PC-9 (cell line): ENCODE data around the gene NPHP1. TPM values are rescaled to one million over a fixed set of nuclear protein-coding genes. Genes with fewer than 3 reads are reported as not detected.
"Not testable (repeated sequence)": the region's sequence is repeated elsewhere in the genome, so short reads cannot be mapped to it uniquely, and the experiment has no call there.

Experiments used
- BruUV-seq: library from RNA; stranded (reverse); fragments of 400-500 nt; replicated peaks from 2 replicates; lab custom pipeline; 2021; lab: Mats Ljungman, UMichigan
- CTCF ChIA-PET: fragments of 300-600 bp; sonication (Branson Sonifier 250); formaldehyde crosslinking; loops from one replicate; lab custom pipeline; 2022; ENCODE audit warnings: antibody characterized with exemption; lab: Charles Lee
- POLR2A ChIA-PET: fragments of 300-600 bp; sonication (Branson Sonifier 250); formaldehyde crosslinking; loops from one replicate; lab custom pipeline; 2022; ENCODE audit warnings: antibody characterized with exemption; ENCODE audit not compliant: unreplicated experiment; lab: Charles Lee
- DNase-seq, 2 experiments: peaks; one replicate each; pipeline versions ENCODE4 v3.0.0 to v3.0.0-alpha.2; 2015 to 2022; ENCODE audit warnings: mixed read lengths in 1 of 2
- H2AFZ ChIP-seq: fragments of 200-600 bp; sonication (generic); 2 replicates; pipeline ENCODE4 v1.8.1; 2017; ENCODE audit warnings: antibody characterized with exemption
- H3F3A ChIP-seq: fragments of 200-600 bp; sonication (generic); 2 replicates; pipeline ENCODE4 v1.8.1; 2017; ENCODE audit warnings: antibody characterized with exemption, mild to moderate bottlenecking, low read depth; ENCODE audit not compliant: insufficient read depth
- H3K27ac ChIP-seq: fragments of 200-600 bp; sonication (generic); 2 replicates; pipeline ENCODE4 v1.6.1; 2016; ENCODE audit warnings: mixed run types
- H3K27me3 ChIP-seq: fragments of 200-600 bp; sonication (generic); 2 replicates; pipeline ENCODE4 v1.6.1; 2016; ENCODE audit warnings: low read depth, mixed run types; ENCODE audit not compliant: insufficient read depth
- H3K36me3 ChIP-seq: fragments of 200-600 bp; sonication (generic); 2 replicates; pipeline ENCODE4 v1.6.1; 2016; ENCODE audit warnings: low read depth, mixed run types
- H3K4me1 ChIP-seq: fragments of 200-600 bp; sonication (generic); replicated peaks from 2 replicates; pipeline ENCODE4 v1.6.1; 2016; ENCODE audit warnings: mixed run types; ENCODE audit not compliant: insufficient read depth
- H3K4me2 ChIP-seq: fragments of 200-600 bp; sonication (generic); 2 replicates; pipeline ENCODE4 v1.6.1; 2017; ENCODE audit warnings: mixed run types
- H3K4me3 ChIP-seq: fragments of 200-600 bp; sonication (generic); 2 replicates; pipeline ENCODE4 v1.6.1; 2016; ENCODE audit warnings: mixed run types
- H3K79me2 ChIP-seq: fragments of 200-600 bp; sonication (generic); 2 replicates; pipeline ENCODE4 v1.6.1; 2017; ENCODE audit warnings: low read depth, mixed run types
- H3K9me2 ChIP-seq: fragments of 200-600 bp; sonication (generic); 2 replicates; pipeline ENCODE4 v1.8.1; 2017; ENCODE audit warnings: mild to moderate bottlenecking; ENCODE audit not compliant: insufficient read depth
- H3K9me3 ChIP-seq: fragments of 200-600 bp; sonication (generic); 2 replicates; pipeline ENCODE4 v1.8.1; 2016; ENCODE audit warnings: low read depth; ENCODE audit not compliant: insufficient read depth
- H4K20me1 ChIP-seq: fragments of 200-600 bp; sonication (generic); 2 replicates; pipeline ENCODE4 v1.8.1; 2017; ENCODE audit not compliant: insufficient read depth
- intact Hi-C: fragments of 100-400 bp; cut with micrococcal nuclease; formaldehyde crosslinking; loops from one replicate; pipeline ENCODE4 v1.10.0; 2022; ENCODE audit not compliant: unreplicated experiment
- total RNA-seq: library from RNA; stranded (reverse); gene quantifications from 2 replicates; pipeline ENCODE4 v1.2.3, GENCODE V29; 2021

The NPHP1 gene
- total RNA-seq, 1 experiment from 2014 or later = 13.7 TPM

DNA sequence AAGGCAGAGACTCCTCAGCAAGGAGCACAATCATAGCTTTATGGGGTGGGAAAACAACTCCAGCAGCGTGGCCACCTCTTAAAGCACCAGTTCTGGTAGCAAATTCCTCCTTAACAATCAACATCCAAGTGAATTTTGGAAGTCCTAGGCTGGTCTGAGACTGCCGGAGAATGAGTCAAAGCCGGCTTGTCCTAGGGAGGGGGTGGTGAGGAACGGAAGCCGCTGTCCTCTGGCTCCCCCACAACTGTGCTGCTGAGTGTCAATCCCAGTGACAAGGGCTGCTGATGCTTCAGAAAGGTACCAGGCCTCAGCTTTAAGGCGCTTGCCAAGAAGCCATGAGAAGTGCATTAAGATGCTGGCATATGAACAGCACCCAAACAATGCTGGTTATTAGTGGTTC lies 110.9 kb downstream of the NPHP1 start:
- H3K4me2 ChIP-seq, H3K4me3 ChIP-seq, H4K20me1 ChIP-seq, CTCF ChIA-PET, H3K9me3 ChIP-seq, DNase-seq, H3K27me3 ChIP-seq, H3K9me2 ChIP-seq, POLR2A ChIA-PET, H3K36me3 ChIP-seq, intact Hi-C loops, BruUV-seq, H2AFZ ChIP-seq, H3K27ac ChIP-seq: not testable (repeated sequence)
- H3K4me1 ChIP-seq = peaks cover 30% of the 10 kb centered on the region
- H3F3A ChIP-seq = peaks cover 19% of the 10 kb centered on the region
- H3K79me2 ChIP-seq = peaks cover 27% of the 10 kb centered on the region

- intact Hi-C loops, H3K4me2 ChIP-seq, H3F3A ChIP-seq, H3K9me2 ChIP-seq, H2AFZ ChIP-seq, H3K9me3 ChIP-seq, H3K4me3 ChIP-seq, H3K36me3 ChIP-seq, H4K20me1 ChIP-seq, H3K27me3 ChIP-seq, H3K79me2 ChIP-seq, BruUV-seq, H3K4me1 ChIP-seq, DNase-seq, CTCF ChIA-PET, POLR2A ChIA-PET, H3K27ac ChIP-seq: not testable (repeated sequence)
Measured at GRCh38 chr2:110090164-110090563, 114.6 kb downstream of the NPHP1 start.

DNA sequence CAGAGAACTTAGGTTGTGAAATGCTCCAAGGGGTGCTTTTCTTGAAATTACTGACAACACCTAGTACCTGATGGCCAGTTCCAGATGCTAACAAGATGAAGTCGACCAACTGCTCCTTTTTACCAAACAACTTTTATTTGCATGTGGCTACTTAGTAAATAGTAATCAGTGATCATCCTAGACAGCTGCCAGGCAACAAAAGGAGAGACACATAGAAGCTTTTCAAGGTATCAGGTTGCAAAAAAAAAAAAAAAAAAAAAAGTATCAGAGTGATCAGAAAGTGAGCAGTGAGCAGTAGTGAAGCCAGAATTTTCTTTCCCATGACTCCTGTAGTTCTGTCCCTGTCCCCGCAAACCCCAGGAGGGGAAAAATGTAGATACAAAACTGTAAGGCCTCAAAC lies 121.1 kb downstream of the NPHP1 start:
- BruUV-seq, H3K27me3 ChIP-seq, H3K36me3 ChIP-seq, H3K27ac ChIP-seq, H3K79me2 ChIP-seq, POLR2A ChIA-PET, H3K4me3 ChIP-seq, CTCF ChIA-PET, H3K9me2 ChIP-seq, H3F3A ChIP-seq, H2AFZ ChIP-seq, DNase-seq, H3K4me1 ChIP-seq, intact Hi-C loops, H3K4me2 ChIP-seq, H3K9me3 ChIP-seq, H4K20me1 ChIP-seq: not testable (repeated sequence)

GRCh38 chr2:110083162-110083561 lies 121.7 kb downstream of the NPHP1 start:
- H3K4me2 ChIP-seq, CTCF ChIA-PET, DNase-seq, H3K4me3 ChIP-seq, POLR2A ChIA-PET, intact Hi-C loops, H3K9me3 ChIP-seq, H3K9me2 ChIP-seq, H3K27ac ChIP-seq, H3K27me3 ChIP-seq, H3F3A ChIP-seq, H4K20me1 ChIP-seq, H2AFZ ChIP-seq, H3K79me2 ChIP-seq, H3K4me1 ChIP-seq, BruUV-seq, H3K36me3 ChIP-seq: not testable (repeated sequence)

DNA sequence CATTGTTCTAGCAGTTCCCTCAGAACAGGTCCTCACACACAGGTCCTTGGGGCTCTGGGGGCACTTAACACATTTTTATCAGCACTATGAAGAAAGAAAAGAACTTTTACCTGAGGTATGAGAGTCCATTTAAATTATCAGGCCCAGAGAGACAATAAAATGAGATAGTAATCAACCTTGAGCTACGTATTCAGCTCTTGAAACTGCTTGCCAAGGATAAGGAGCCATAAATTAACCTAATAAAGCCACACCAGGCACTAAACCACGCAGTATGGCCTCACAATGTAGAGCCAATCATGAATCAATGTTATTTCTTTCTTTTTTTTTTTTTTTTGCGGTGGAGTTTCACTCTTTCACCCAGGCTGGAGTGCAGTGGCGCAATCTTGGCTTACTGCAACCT lies 126.7 kb downstream of the NPHP1 start:
- H2AFZ ChIP-seq, H3K4me2 ChIP-seq, H3K4me1 ChIP-seq, H3K27ac ChIP-seq, H3K4me3 ChIP-seq, H3K27me3 ChIP-seq, POLR2A ChIA-PET, H3F3A ChIP-seq, H3K79me2 ChIP-seq, DNase-seq, H3K9me3 ChIP-seq, H4K20me1 ChIP-seq, CTCF ChIA-PET, intact Hi-C loops, BruUV-seq, H3K9me2 ChIP-seq, H3K36me3 ChIP-seq: not testable (repeated sequence)

DNA sequence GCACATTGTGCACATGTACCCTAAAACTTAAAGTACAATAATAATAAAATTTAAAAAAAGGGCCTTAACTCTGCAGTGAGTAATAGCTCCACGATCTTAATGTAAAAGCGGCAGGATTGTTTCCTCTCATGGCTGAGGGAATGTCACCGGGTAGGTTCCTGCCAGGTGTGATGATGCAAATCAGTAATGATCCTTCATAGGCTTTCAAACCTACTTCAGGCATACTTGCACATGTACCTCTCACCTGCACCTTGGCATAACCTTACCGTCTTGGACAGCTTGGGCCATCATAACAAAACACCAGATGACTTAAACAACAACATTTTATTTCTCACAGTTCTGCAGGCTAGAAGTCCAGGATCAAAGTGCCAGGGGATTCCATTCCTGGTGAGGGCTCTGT lies 128.9 kb downstream of the NPHP1 start:
- BruUV-seq, CTCF ChIA-PET: not testable (repeated sequence)

More for the DNA sequence above, 128.9 kb downstream of the NPHP1 start:
- H3K4me1 ChIP-seq, H3K27ac ChIP-seq, H3K27me3 ChIP-seq, H3K4me2 ChIP-seq, H4K20me1 ChIP-seq, H3K36me3 ChIP-seq, H3F3A ChIP-seq, POLR2A ChIA-PET, H3K9me2 ChIP-seq, H3K9me3 ChIP-seq, DNase-seq, H3K4me3 ChIP-seq, intact Hi-C loops, H2AFZ ChIP-seq, H3K79me2 ChIP-seq: not testable (repeated sequence)
